Measurements from ENCODE around the gene PLXNA2.

PLXNA2 gene

GRCh38 chr1:208085655-208086515, 158.3 kb downstream of the PLXNA2 start:
- no peak for DNase-seq (ENCODE audit: low read depth)

GRCh38 chr1:208084764-208085163, 159.4 kb downstream of the PLXNA2 start:
- DNase-seq (ENCODE audit: low read depth), result no peak

GRCh38 chr1:208084220-208084619, 160.0 kb downstream of the PLXNA2 start:
- no peak for DNase-seq (ENCODE audit: low read depth)

GRCh38 chr1:208083715-208084085, 160.5 kb downstream of the PLXNA2 start:
- DNase-seq (ENCODE audit: low read depth), result no peak

- no peak for DNase-seq (ENCODE audit: low read depth)
Measured at GRCh38 chr1:208083016-208083714, 161.0 kb downstream of the PLXNA2 start.

- DNase-seq (ENCODE audit: low read depth), result no peak
Measured at GRCh38 chr1:208081972-208082371, 162.2 kb downstream of the PLXNA2 start.

- no peak for DNase-seq (ENCODE audit: low read depth)
Measured at GRCh38 chr1:208080396-208081286, 163.5 kb downstream of the PLXNA2 start.

- no peak for DNase-seq (ENCODE audit: low read depth)
Measured at GRCh38 chr1:208079161-208079560, 165.0 kb downstream of the PLXNA2 start.

- no peak for DNase-seq (ENCODE audit: low read depth)
Measured at GRCh38 chr1:208078752-208079151, 165.4 kb downstream of the PLXNA2 start.

- no peak for DNase-seq (ENCODE audit: low read depth)
Measured at GRCh38 chr1:208077232-208078075, 166.7 kb downstream of the PLXNA2 start.

GRCh38 chr1:208074353-208074752, 169.8 kb downstream of the PLXNA2 start:
- DNase-seq (ENCODE audit: low read depth), result no peak

GRCh38 chr1:208071435-208072031, 172.7 kb downstream of the PLXNA2 start:
- no peak for DNase-seq (ENCODE audit: low read depth)

- DNase-seq (ENCODE audit: low read depth), result no peak
Measured at GRCh38 chr1:208069908-208070307, 174.3 kb downstream of the PLXNA2 start.

GRCh38 chr1:208069317-208069716, 174.9 kb downstream of the PLXNA2 start:
- DNase-seq (ENCODE audit: low read depth), result no peak

GRCh38 chr1:208068908-208069307, 175.3 kb downstream of the PLXNA2 start:
- DNase-seq (ENCODE audit: low read depth), result no peak

- no peak for DNase-seq (ENCODE audit: low read depth)
Measured at GRCh38 chr1:208068407-208068806, 175.8 kb downstream of the PLXNA2 start.

- no peak for DNase-seq (ENCODE audit: low read depth)
Measured at GRCh38 chr1:208066583-208066982, 177.6 kb downstream of the PLXNA2 start.

- DNase-seq (ENCODE audit: low read depth), result no peak
Measured at GRCh38 chr1:208065862-208066261, 178.3 kb downstream of the PLXNA2 start.

GRCh38 chr1:208061632-208062031, 182.6 kb downstream of the PLXNA2 start:
- DNase-seq (ENCODE audit: low read depth), result no peak

- no peak for DNase-seq (ENCODE audit: low read depth)
Measured at GRCh38 chr1:208061118-208061517, 183.1 kb downstream of the PLXNA2 start.
